NCI-H446 (cell line): Measurements from ENCODE around the gene CD302.
A peak's percentile ranks its signal among the peaks of the same experiment; 100 is the strongest.
"Not testable (repeated sequence)": the region's sequence is repeated elsewhere in the genome, so short reads cannot be mapped to it uniquely, and the experiment has no call there.

Experiments
- DNase-seq, 2 experiments: peaks; one replicate each; lab custom pipeline; 2025; lab: John Stamatoyannopoulos, UW

CD302 gene

GRCh38 chr2:159797543-159798375 lies at the start of gene CD302:
TSS of gene CD302 (minus strand) at chr2:159798208. CDS start at chr2:159798198, 10 bp downstream.
- DNase-seq = peak in 1 of 2 experiments; percentile 28

- no peak for DNase-seq
Observed at GRCh38 chr2:159846564-159846963, 48.6 kb upstream of the CD302 start.

- DNase-seq = no peak
Observed at GRCh38 chr2:159840616-159841015, 42.6 kb upstream of the CD302 start.

- DNase-seq = no peak
Observed at GRCh38 chr2:159832858-159833257, 34.9 kb upstream of the CD302 start.

GRCh38 chr2:159832026-159832425 lies 34.0 kb upstream of the CD302 start:
- DNase-seq = no peak

- no peak for DNase-seq
Observed at GRCh38 chr2:159829376-159829775, 31.4 kb upstream of the CD302 start.

GRCh38 chr2:159828738-159829137 lies 30.7 kb upstream of the CD302 start:
- no peak for DNase-seq

GRCh38 chr2:159822478-159822833 lies 24.4 kb upstream of the CD302 start:
- DNase-seq = not testable (repeated sequence)

- DNase-seq = not testable (repeated sequence)
Observed at GRCh38 chr2:159821775-159822477, 23.9 kb upstream of the CD302 start.

GRCh38 chr2:159818940-159819339 lies 20.9 kb upstream of the CD302 start:
- DNase-seq = no peak

- DNase-seq = no peak
Observed at GRCh38 chr2:159817283-159817682, 19.3 kb upstream of the CD302 start.

- no peak for DNase-seq
Observed at GRCh38 chr2:159811232-159811631, 13.2 kb upstream of the CD302 start.

- no peak for DNase-seq
Observed at GRCh38 chr2:159808032-159808425, 10.0 kb upstream of the CD302 start.

- DNase-seq = peak; percentile 53 to 60
Observed at GRCh38 chr2:159807183-159808031, 9.4 kb upstream of the CD302 start.

- no peak for DNase-seq
Observed at GRCh38 chr2:159804941-159805340, 6.9 kb upstream of the CD302 start.

GRCh38 chr2:159803235-159803962 lies 5.4 kb upstream of the CD302 start:
- DNase-seq = no peak

GRCh38 chr2:159802673-159803072 lies 4.7 kb upstream of the CD302 start:
- no peak for DNase-seq

GRCh38 chr2:159799833-159800232 lies 1.8 kb upstream of the CD302 start:
- DNase-seq = no peak

- DNase-seq = no peak
Observed at GRCh38 chr2:159798376-159798725, 343 bp upstream of the CD302 start.

- no peak for DNase-seq
Observed at GRCh38 chr2:159797225-159797542, 824 bp downstream of the CD302 start.

GRCh38 chr2:159795841-159796690 lies 1.9 kb downstream of the CD302 start:
- no peak for DNase-seq
